Measurements from ENCODE around the gene CERS3.

GRCh38 chr15:100569391-100569790 is 40.6 kb upstream of the CERS3 start:
- TF ChIP-seq CTCF (IDR thresholded peaks at IDR 0.05) (no peak), POLR2AphosphoS5 (IDR thresholded peaks at IDR 0.05; ENCODE audit: low read depth, low read length) (no peak), REST (IDR thresholded peaks at IDR 0.05; ENCODE audit: insufficient read depth in 1 of 2, low read depth in 2 of 2, low read length in 1 of 2) (no peak)

All from Panc1 (cell line).